ENCODE results near the gene HSD17B12.

HSD17B12 gene

DNA sequence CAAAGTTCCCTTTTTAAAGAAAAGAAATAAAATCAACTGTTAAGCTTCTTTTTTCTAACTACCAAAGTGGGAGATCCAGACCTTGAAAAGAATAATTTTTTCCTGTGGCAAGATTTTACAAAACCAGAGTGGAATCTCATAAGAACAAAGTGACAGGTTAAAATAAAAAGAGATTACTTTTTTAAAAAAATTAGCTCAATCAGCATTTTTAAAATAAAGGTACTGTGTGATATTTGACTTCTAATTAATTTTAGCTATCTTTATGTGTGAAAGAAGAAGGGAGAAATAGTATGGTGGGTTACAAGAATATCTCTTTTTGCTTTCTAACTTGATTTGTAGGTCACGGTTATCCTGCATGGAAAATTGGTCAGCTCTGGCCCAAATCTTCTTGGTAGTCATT lies 107.3 kb downstream of the HSD17B12 start:
- no peak overlapping the region for H3K4me3 ChIP-seq (replicated peaks; ENCODE audit: low read depth, low read length)
- TF ChIP-seq, protein P1, sequence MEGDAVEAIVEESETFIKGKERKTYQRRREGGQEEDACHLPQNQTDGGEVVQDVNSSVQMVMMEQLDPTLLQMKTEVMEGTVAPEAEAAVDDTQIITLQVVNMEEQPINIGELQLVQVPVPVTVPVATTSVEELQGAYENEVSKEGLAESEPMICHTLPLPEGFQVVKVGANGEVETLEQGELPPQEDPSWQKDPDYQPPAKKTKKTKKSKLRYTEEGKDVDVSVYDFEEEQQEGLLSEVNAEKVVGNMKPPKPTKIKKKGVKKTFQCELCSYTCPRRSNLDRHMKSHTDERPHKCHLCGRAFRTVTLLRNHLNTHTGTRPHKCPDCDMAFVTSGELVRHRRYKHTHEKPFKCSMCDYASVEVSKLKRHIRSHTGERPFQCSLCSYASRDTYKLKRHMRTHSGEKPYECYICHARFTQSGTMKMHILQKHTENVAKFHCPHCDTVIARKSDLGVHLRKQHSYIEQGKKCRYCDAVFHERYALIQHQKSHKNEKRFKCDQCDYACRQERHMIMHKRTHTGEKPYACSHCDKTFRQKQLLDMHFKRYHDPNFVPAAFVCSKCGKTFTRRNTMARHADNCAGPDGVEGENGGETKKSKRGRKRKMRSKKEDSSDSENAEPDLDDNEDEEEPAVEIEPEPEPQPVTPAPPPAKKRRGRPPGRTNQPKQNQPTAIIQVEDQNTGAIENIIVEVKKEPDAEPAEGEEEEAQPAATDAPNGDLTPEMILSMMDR (IDR thresholded peaks at IDR 0.05; ENCODE audit: low read depth, low read length, missing control alignments), result no peak

DNA sequence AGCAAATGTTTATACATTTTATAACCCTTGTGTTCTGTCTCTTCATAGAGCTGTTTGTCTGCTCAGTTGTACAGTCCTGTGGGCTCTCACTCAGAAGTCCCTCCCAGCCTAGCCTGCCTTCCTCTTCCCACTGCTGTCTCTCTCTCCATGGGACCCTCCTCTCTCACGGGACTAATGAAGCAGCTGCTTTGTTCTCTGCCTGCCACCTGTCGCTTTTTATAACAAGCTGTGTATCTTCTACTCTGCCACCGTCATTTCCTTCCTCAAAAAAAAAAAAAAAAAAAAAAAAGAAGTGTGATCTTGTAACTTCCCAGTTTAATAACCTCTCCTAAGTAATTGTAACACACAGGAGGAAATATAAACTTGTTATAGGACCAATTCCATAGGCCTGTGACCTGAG lies 107.9 kb downstream of the HSD17B12 start:
- no peak for DNase-seq (ENCODE audit: extremely low read depth, low read depth)
- H3K4me3 ChIP-seq (replicated peaks; ENCODE audit: low read depth, low read length), result no peak overlapping the region
- TF ChIP-seq, protein P1 (IDR thresholded peaks at IDR 0.05; ENCODE audit: low read depth, low read length, missing control alignments), result no peak

More for the DNA sequence above, 107.3 kb downstream of the HSD17B12 start:
- DNase-seq (ENCODE audit: extremely low read depth, low read depth), result no peak

DNA sequence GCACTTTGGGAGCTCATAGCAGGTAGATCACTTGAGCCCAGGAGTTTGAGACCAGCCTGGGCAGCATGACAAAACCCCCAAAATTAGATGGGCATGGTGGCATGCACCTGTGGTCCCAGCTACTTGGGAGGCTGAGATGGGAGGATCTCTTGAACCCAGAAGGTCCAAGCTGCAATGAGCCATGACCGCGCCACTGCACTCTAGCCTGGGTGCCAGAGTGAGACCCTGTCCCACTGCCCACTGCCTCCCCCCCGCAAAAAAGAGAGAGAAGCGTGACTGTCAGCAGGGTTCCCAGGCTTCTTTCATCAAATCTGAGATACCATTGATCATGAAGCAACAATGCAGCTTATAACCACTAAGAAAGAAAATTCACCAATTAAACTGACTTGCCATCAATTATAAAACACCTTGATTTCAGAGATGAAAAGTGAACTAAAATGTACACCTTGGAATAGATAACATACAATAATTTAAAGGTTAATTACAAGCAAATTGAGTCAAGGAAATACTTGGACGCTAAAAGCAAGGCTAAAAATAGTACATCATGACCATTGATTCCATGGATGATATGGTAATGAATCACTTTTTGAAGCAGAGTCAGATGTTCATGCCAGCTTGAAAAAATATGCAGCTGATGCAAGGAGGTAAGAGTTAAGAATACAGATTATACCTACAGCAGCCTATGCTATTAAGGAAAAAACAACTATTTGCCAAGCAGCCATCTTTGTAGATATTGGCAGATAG lies 109.3 kb downstream of the HSD17B12 start:
- H3K4me3 ChIP-seq (replicated peaks; ENCODE audit: low read depth, low read length), result no peak overlapping the region
- DNase-seq (ENCODE audit: extremely low read depth, low read depth), result no peak
- TF ChIP-seq, protein P1 (IDR thresholded peaks at IDR 0.05; ENCODE audit: low read depth, low read length, missing control alignments), result no peak

DNA sequence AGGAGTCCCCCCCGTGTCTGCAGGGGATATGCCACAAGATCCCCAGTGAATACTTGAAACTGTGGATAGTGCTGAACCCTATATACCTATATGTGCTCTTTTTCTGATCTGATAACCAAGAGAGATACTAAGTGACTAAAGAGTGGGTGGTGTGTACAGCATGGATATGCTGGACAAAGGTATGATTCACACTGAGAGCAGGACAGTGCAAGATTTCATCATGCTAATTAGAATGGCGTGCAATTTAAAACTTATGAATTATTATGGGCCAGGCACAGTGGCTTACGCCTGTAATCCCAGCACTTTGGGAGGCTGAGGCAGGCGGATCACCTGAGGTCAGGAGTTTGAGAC lies 109.9 kb downstream of the HSD17B12 start:
- TF ChIP-seq, protein P1 (IDR thresholded peaks at IDR 0.05; ENCODE audit: low read depth, low read length, missing control alignments), result no peak
- no peak for DNase-seq (ENCODE audit: extremely low read depth, low read depth)
- H3K4me3 ChIP-seq (replicated peaks; ENCODE audit: low read depth, low read length), result no peak overlapping the region

DNA sequence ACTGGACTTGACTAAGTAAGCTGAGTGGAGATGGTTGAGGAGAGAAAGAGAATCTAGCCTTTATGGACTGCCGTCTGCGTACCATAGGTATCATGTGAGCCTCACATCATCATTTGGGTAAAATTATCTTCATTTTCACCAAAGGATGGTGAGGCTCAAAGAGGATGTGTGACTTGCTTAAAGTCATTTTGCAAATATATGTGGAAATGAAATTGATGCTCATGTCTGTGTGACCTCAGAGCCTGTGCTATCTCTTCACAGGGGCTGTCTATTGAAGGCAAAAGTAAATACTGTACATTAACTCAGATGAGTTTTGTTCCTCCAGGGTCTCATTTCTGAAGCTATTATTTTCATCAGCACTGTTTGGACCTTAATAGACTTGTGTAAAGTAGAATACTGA lies 116.8 kb downstream of the HSD17B12 start:
- TF ChIP-seq, protein P1 (IDR thresholded peaks at IDR 0.05; ENCODE audit: low read depth, low read length, missing control alignments), result no peak
- H3K4me3 ChIP-seq (replicated peaks; ENCODE audit: low read depth, low read length), result no peak overlapping the region
- DNase-seq (ENCODE audit: extremely low read depth, low read depth), result no peak

DNA sequence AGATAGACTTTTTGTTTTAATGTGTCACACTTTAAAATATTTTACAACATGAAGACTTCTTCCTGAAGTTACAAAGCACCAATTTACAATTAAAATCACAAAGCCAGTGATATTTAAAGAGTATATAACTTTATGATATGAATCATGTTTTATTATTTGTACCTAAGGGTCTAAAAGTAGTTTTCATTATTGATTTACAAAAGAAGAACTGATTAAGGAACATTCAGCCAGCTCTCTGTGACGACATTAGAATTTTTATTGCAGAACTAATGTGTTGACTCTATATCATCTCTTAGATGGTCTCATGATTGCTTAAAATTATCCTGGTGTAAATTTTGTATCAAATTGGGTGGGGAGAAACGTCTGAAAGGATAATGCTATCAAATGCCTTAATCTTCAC lies 117.3 kb downstream of the HSD17B12 start:
- H3K4me3 ChIP-seq (replicated peaks; ENCODE audit: low read depth, low read length), result no peak overlapping the region
- TF ChIP-seq, protein P1 (IDR thresholded peaks at IDR 0.05; ENCODE audit: low read depth, low read length, missing control alignments), result no peak
- no peak for DNase-seq (ENCODE audit: extremely low read depth, low read depth)

DNA sequence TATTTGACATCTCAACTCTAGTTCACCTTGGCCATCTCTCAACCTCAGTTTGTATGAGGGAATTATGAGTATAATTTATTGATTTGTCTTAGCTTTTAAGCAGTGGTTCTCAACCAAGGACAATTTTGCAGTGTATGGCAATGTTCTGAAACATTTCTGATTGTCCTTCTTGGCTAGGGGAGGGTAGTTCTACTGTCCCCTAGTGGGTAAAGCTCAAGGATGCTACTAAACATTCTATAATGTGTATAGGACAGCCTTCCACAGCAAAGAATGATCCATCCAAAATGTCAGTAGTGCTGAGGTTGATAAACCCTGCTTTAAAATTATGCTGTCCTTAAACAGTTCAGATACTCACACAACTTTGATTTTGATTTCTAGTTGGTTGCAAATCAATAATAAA lies 122.0 kb downstream of the HSD17B12 start:
- TF ChIP-seq, protein P1 (IDR thresholded peaks at IDR 0.05; ENCODE audit: low read depth, low read length, missing control alignments), result peak; percentile 36
- DNase-seq (ENCODE audit: extremely low read depth, low read depth), result no peak
- H3K4me3 ChIP-seq (replicated peaks; ENCODE audit: low read depth, low read length), result no peak overlapping the region
